Psoas muscle (tissue), 8 donors: ENCODE data around the gene RGS9BP. TPM values are rescaled to one million over a fixed set of nuclear protein-coding genes. Genes with fewer than 3 reads are reported as not detected.

Experiments
- ATAC-seq, 4 donors: fragments of 200-7000 bp; cut with Tn5 transposase; one replicate each; pipeline ENCODE4 v1.9.1; 2020; ENCODE audit warnings: moderate library complexity in 3 of 4, mild to moderate bottlenecking in 2 of 4
- DNase-seq, 2 donors: peaks; one replicate each; pipeline ENCODE4 v3.0.0-alpha.2; 2020
- H3K27ac ChIP-seq: fragments of 200-600 bp; one replicate; pipeline ENCODE4 v1.8.0; 2022
- H3K27me3 ChIP-seq, 3 donors: fragments of 200-600 bp in 1 of 3; one replicate each; pipeline versions ENCODE4 v1.6.1 to v1.8.0; 2013 to 2022; ENCODE audit warnings: low read length in 2 of 3, mild to moderate bottlenecking in 2 of 3, moderate library complexity in 1 of 3; ENCODE audit not compliant: insufficient read depth in 3 of 3
- H3K36me3 ChIP-seq, 2 donors: fragments of 200-600 bp in 1 of 2; one replicate each; pipeline versions ENCODE4 v1.6.1 to v1.8.0; 2013 to 2022; ENCODE audit warnings: low read depth in 1 of 2, mild to moderate bottlenecking in 1 of 2, moderate library complexity in 1 of 2; ENCODE audit not compliant: insufficient read depth in 1 of 2
- H3K4me1 ChIP-seq: fragments of 200-600 bp; one replicate; pipeline ENCODE4 v1.8.0; 2022
- H3K4me3 ChIP-seq: fragments of 200-600 bp; one replicate; pipeline ENCODE4 v1.8.0; 2022; ENCODE audit warnings: mild to moderate bottlenecking
- H3K9me3 ChIP-seq: fragments of 200-600 bp; one replicate; pipeline ENCODE4 v1.8.0; 2022
- WGBS, 3 donors: extraction: QIAGEN DNeasy Blood & Tissue Kit; methylation state at CpG; one replicate each; pipeline versions ENCODE4 v1.1.6 to v1.1.7; 2013; 5-methylcytosine and 5-hydroxymethylcytosine counted together
- intact Hi-C, 2 donors: fragments of 100-400 bp; cut with DNase I; formaldehyde crosslinking; loops; one replicate each; pipeline versions ENCODE4 v1.11.0 to v1.14.2; 2022
- polyA plus RNA-seq, 3 donors: library from polyadenylated mRNA; stranded (reverse); fragments of 200-250 nt; gene quantifications; one replicate each; pipeline ENCODE4 v1.2.3, GENCODE V29; 2013
- total RNA-seq, 4 donors: library from RNA; stranded (reverse); fragmentation: NEBNext Ultra II Directional in 2 of 4; extraction: Animal tissue kit (Norgen Biotek cat#: 25700) in 2 of 4; gene quantifications; one replicate each; pipeline versions ENCODE4 v1.2.1 to v1.2.4, GENCODE V29; 2021 to 2023
- TF ChIP-seq, protein P1 (sequence below): fragments of 200-600 bp; IDR thresholded peaks from one replicate; pipeline ENCODE4 v1.8.0; 2022; ENCODE audit warnings: antibody characterized with exemption
- donor health status: healthy with polysubstance abuse.
- donor health status: DM: no; HTN: no; CAD: no; lungs with moderate emphysema.
- donor health status: Bipolar disorder and iron deficiency.
- donor health status: healthy.
- donor health status: DM: yes; HTN: yes; CAD: no.
- donor health status: DM: no; HTN: no; CAD: no.
- donor health status: DM: no; HTN: no; CAD: no.
- donor health status: DM: yes; HTN: yes; CAD: no.

RGS9BP gene
- total and polyA plus RNA-seq, 7 donors: 0.10 to 8.2 (median 3.8) TPM

DNA sequence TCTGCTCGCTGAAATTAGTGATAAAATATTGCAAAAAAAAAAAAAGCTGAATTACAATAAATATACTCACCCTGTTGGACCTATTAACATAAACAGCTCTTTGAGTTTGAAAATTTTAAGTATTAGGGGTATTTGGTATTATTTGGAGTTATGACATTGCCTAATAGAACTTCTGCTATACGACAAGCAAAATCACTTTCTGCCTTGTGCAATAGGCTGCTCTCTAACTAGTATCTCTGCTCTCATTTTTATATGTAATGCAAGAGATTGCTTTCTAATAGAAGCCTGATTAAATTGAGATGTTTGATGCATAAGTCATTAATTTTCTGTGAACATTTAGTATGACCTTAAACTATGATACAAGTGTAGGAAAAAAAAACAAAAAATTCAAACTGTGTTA lies 5.3 kb downstream of the RGS9BP start:
- no peaks in the 10 kb centered on the region for H3K36me3 ChIP-seq
- no peak overlapping the region for H3K4me3 ChIP-seq
- TF ChIP-seq, protein P1, sequence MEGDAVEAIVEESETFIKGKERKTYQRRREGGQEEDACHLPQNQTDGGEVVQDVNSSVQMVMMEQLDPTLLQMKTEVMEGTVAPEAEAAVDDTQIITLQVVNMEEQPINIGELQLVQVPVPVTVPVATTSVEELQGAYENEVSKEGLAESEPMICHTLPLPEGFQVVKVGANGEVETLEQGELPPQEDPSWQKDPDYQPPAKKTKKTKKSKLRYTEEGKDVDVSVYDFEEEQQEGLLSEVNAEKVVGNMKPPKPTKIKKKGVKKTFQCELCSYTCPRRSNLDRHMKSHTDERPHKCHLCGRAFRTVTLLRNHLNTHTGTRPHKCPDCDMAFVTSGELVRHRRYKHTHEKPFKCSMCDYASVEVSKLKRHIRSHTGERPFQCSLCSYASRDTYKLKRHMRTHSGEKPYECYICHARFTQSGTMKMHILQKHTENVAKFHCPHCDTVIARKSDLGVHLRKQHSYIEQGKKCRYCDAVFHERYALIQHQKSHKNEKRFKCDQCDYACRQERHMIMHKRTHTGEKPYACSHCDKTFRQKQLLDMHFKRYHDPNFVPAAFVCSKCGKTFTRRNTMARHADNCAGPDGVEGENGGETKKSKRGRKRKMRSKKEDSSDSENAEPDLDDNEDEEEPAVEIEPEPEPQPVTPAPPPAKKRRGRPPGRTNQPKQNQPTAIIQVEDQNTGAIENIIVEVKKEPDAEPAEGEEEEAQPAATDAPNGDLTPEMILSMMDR: no peak
- H3K27ac ChIP-seq: no peak overlapping the region
- intact Hi-C loops: loop anchor here in 1 of 2 donors (10.0 kb wide), 1 partner anchor 326 kb away; no protein-coding TSS in a partner anchor
- WGBS, 3 donors: 82 to 91% (median 84%) methylated on average over 2 of the region's 2 CpGs
- H3K27me3 ChIP-seq: peaks cover 0 to 3% (median 0%) of the 10 kb centered on the region in 3 donors
- H3K4me1 ChIP-seq: peaks cover 11% of the 10 kb centered on the region
- ATAC-seq (no peak), DNase-seq (no peak)
- H3K9me3 ChIP-seq: no peaks in the 10 kb centered on the region

DNA sequence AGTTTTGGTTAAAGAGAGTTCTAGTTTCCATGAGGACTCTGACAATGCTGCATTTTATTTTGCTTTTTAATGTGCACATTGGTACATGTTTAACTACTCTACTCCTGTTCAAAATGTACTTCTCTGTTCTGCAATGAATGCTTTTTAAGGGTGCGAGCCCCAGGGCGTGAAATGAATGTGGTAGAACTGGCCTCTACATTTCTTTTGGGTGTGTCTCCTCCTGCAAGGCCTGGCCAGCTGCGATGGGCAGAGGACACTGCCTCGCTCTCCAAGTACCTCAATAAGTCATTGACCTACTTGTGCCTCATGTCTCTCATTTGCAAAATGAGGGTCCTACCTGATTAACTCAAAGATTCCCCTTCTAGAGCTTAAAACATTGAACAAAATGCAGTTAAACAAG lies 6.7 kb downstream of the RGS9BP start:
- Histone ChIP-seq H3K4me1 (peaks cover 9% of the 10 kb centered on the region), H3K9me3 (no peaks in the 10 kb centered on the region), H3K27ac (no peak overlapping the region), H3K4me3 (no peak overlapping the region), H3K36me3 (no peaks in the 10 kb centered on the region), H3K27me3 (no peaks in the 10 kb centered on the region)
- intact Hi-C loops: loop anchor here in 1 of 2 donors (10.0 kb wide), 1 partner anchor 328 kb away; no protein-coding TSS in a partner anchor
- TF ChIP-seq, protein P1: no peak
- WGBS, 3 donors: 43 to 80% (median 44%) methylated on average over 4 of the region's 4 CpGs
- ATAC-seq (peak in 2 of 4 donors; percentile 42 to 57), DNase-seq (no peak)

- Histone ChIP-seq H3K9me3 (no peaks in the 10 kb centered on the region), H3K36me3 (no peaks in the 10 kb centered on the region), H3K27me3 (no peaks in the 10 kb centered on the region), H3K4me3 (no peak overlapping the region), H3K27ac (no peak overlapping the region), H3K4me1 (peaks cover 21% of the 10 kb centered on the region)
- intact Hi-C loops: loop anchor here in 1 of 2 donors (10.0 kb wide), 1 partner anchor 332 kb away; no protein-coding TSS in a partner anchor
- TF ChIP-seq, protein P1: no peak
- DNase-seq: no peak
- ATAC-seq: no peak
- WGBS, 3 donors: 94 to 96% (median 95%) methylated on average over 6 of the region's 6 CpGs
These were observed 11.3 kb downstream of the RGS9BP start for GRCh38 chr19:32686847-32687475.

DNA sequence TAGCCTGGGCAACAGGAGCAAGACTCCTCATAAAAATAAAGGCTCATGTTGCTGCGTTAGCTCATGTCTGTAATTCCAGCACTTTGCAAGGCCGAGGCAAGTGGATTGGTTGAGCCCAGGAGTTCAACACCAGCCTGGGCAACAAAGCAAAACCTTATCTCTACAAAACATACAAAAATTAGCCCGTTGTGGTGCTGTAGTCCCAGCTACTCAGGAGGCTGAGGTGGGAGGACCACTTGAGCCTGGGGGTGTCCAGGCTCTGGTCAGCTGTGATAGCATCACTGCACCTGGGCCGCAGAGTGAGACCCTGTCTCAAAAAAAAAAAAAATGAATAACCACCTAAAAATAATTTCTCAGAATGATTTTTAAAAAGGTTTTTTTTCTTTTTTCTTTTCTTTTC lies 12.0 kb downstream of the RGS9BP start:
- TF ChIP-seq, protein P1: no peak
- DNase-seq: no peak
- intact Hi-C loops: loop anchor here in 1 of 2 donors (10.0 kb wide), 1 partner anchor 333 kb away; no protein-coding TSS in a partner anchor
- Histone ChIP-seq H3K9me3 (no peaks in the 10 kb centered on the region), H3K27me3 (no peaks in the 10 kb centered on the region), H3K4me3 (no peak overlapping the region), H3K4me1 (peaks cover 16% of the 10 kb centered on the region), H3K27ac (no peak overlapping the region), H3K36me3 (no peaks in the 10 kb centered on the region)
- no peak for ATAC-seq
- WGBS, 3 donors: 74 to 91% (median 87%) methylated on average over 4 of the region's 4 CpGs
